Stimulated activated CD4-positive, alpha-beta T cell treated with anti-CD3 and anti-CD28 coated beads, TNF-alpha, amount 100 ng/mL, for 24 hours (primary cell): Measurements from ENCODE around the gene SUCLG2.
"Not testable (repeated sequence)": the region's sequence is repeated elsewhere in the genome, so short reads cannot be mapped to it uniquely, and the experiment has no call there.

Experiments used
- DNase-seq, 3 experiments: peaks; one replicate each; pipeline ENCODE4 v3.0.0-alpha.2; 2020; ENCODE audit warnings: low read depth in 3 of 3

Gene SUCLG2

GRCh38 chr3:67561667-67562394 is 92.6 kb downstream of the SUCLG2 start:
- DNase-seq: no peak

GRCh38 chr3:67561266-67561665 is 93.1 kb downstream of the SUCLG2 start:
- DNase-seq: no peak

GRCh38 chr3:67559029-67559605 is 95.3 kb downstream of the SUCLG2 start:
- DNase-seq: no peak

- no peak for DNase-seq
Measured at GRCh38 chr3:67558426-67558825, 96.0 kb downstream of the SUCLG2 start.

GRCh38 chr3:67557848-67558355 is 96.5 kb downstream of the SUCLG2 start:
- DNase-seq: no peak

- no peak for DNase-seq
Measured at GRCh38 chr3:67551361-67552016, 102.9 kb downstream of the SUCLG2 start.

GRCh38 chr3:67550541-67550940 is 103.9 kb downstream of the SUCLG2 start:
- DNase-seq: no peak

GRCh38 chr3:67542502-67543250 is 111.7 kb downstream of the SUCLG2 start:
- DNase-seq: not testable (repeated sequence)

GRCh38 chr3:67540198-67540894 is 114.1 kb downstream of the SUCLG2 start:
- no peak for DNase-seq

- not testable (repeated sequence) for DNase-seq
Measured at GRCh38 chr3:67537203-67537602, 117.2 kb downstream of the SUCLG2 start.

- DNase-seq: no peak
Measured at GRCh38 chr3:67535006-67535405, 119.4 kb downstream of the SUCLG2 start.

- DNase-seq: no peak
Measured at GRCh38 chr3:67534594-67534993, 119.8 kb downstream of the SUCLG2 start.

GRCh38 chr3:67531181-67532101 is 123.0 kb downstream of the SUCLG2 start:
- DNase-seq: no peak

- DNase-seq: no peak
Measured at GRCh38 chr3:67529915-67530314, 124.5 kb downstream of the SUCLG2 start.

- DNase-seq: no peak
Measured at GRCh38 chr3:67529337-67529736, 125.1 kb downstream of the SUCLG2 start.

- DNase-seq: no peak
Measured at GRCh38 chr3:67526246-67526645, 128.2 kb downstream of the SUCLG2 start.

GRCh38 chr3:67524046-67524445 is 130.4 kb downstream of the SUCLG2 start:
- DNase-seq: no peak

GRCh38 chr3:67522081-67522480 is 132.3 kb downstream of the SUCLG2 start:
- DNase-seq: no peak

GRCh38 chr3:67521053-67521646 is 133.3 kb downstream of the SUCLG2 start:
- DNase-seq: no peak

GRCh38 chr3:67518236-67518635 is 136.2 kb downstream of the SUCLG2 start:
- DNase-seq: no peak
